Loucy (cell line): Measurements from ENCODE around the gene FAM131B.

Experiments used
- EZH2phosphoT487 ChIP-seq: fragments of 200-600 bp; IDR thresholded peaks from 2 replicates; pipeline ENCODE4 v1.6.1; 2018; ENCODE audit warnings: antibody characterized with exemption, mild to moderate bottlenecking, moderate library complexity, borderline replicate concordance
- TF ChIP-seq, protein P1 (sequence below): fragments of 200-600 bp; sonication (generic); conservative IDR thresholded peaks from 2 replicates; pipeline ENCODE4 v1.5.1; 2014; ENCODE audit warnings: mild to moderate bottlenecking, antibody characterized with exemption, low read length

DNA sequence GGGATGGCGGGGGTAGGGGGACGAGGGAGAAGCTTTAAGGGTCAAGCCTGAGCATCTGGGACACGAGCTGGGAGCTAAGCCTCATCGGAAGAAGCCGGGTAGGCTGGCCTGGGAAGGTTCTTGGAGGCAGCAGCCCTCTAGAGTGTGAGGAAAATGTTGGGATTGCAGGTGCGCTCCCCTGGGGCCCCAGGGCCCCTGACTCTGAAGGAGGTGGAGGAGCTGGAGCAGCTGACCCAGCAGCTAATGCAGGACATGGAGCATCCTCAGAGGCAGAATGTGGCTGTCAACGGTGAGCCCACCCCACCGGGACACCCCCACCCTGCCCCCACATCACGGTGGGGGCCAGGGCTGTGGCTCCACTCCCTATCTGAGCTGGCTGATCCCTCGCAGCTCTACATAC, 25.5 kb upstream of the FAM131B start:
- TF ChIP-seq, protein P1, sequence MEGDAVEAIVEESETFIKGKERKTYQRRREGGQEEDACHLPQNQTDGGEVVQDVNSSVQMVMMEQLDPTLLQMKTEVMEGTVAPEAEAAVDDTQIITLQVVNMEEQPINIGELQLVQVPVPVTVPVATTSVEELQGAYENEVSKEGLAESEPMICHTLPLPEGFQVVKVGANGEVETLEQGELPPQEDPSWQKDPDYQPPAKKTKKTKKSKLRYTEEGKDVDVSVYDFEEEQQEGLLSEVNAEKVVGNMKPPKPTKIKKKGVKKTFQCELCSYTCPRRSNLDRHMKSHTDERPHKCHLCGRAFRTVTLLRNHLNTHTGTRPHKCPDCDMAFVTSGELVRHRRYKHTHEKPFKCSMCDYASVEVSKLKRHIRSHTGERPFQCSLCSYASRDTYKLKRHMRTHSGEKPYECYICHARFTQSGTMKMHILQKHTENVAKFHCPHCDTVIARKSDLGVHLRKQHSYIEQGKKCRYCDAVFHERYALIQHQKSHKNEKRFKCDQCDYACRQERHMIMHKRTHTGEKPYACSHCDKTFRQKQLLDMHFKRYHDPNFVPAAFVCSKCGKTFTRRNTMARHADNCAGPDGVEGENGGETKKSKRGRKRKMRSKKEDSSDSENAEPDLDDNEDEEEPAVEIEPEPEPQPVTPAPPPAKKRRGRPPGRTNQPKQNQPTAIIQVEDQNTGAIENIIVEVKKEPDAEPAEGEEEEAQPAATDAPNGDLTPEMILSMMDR: no peak
- no peak for TF ChIP-seq EZH2phosphoT487
